ENCODE data around the gene ADAM23. TPM values are rescaled to one million over a fixed set of nuclear protein-coding genes. Genes with fewer than 3 reads are reported as not detected.

Gene ADAM23
- total and polyA plus RNA-seq, 9 donors, result 0.83 to 18.8 (median 4.1) TPM

GRCh38 chr2:206445948-206446347 is 2.6 kb downstream of the ADAM23 start:
- no peaks in the 10 kb centered on the region for H3K36me3 ChIP-seq
- WGBS, 3 donors, result 94 to 98% (median 95%) methylated on average over 2 of the region's 2 CpGs
- H3K4me3 ChIP-seq, result no peak overlapping the region
- intact Hi-C loops (cut with DNase I), result no loop called here
- no peak overlapping the region for H3K27ac ChIP-seq
- TF ChIP-seq CTCF (IDR thresholded peaks at IDR 0.05) (no peak), EP300 (IDR thresholded peaks at IDR 0.05) (no peak), POLR2A (IDR thresholded peaks at IDR 0.05) (no peak)
- no peaks in the 10 kb centered on the region for H3K4me1 ChIP-seq (ENCODE audit: insufficient read depth)
- H3K27me3 ChIP-seq, result no peaks in the 10 kb centered on the region
- DNase-seq, result no peak
- no peaks in the 10 kb centered on the region for H3K9me3 ChIP-seq

GRCh38 chr2:206452242-206452641 is 8.9 kb downstream of the ADAM23 start:
- no peak overlapping the region for H3K4me3 ChIP-seq
- H3K36me3 ChIP-seq, result no peaks in the 10 kb centered on the region
- 85 to 94% (median 86%) methylated on average over 1 of the region's 1 CpG for WGBS, 3 donors
- no peaks in the 10 kb centered on the region for H3K9me3 ChIP-seq
- no peaks in the 10 kb centered on the region for H3K4me1 ChIP-seq (ENCODE audit: insufficient read depth)
- no peaks in the 10 kb centered on the region for H3K27me3 ChIP-seq
- no peak for DNase-seq
- intact Hi-C loops (cut with DNase I), result no loop called here
- TF ChIP-seq CTCF (IDR thresholded peaks at IDR 0.05) (no peak), POLR2A (IDR thresholded peaks at IDR 0.05) (no peak), EP300 (IDR thresholded peaks at IDR 0.05) (no peak)
- no peak overlapping the region for H3K27ac ChIP-seq

- Histone ChIP-seq H3K27me3 (no peaks in the 10 kb centered on the region), H3K36me3 (no peaks in the 10 kb centered on the region), H3K27ac (no peak overlapping the region), H3K4me3 (no peak overlapping the region), H3K9me3 (no peaks in the 10 kb centered on the region), H3K4me1 (ENCODE audit: insufficient read depth) (no peaks in the 10 kb centered on the region)
- 52 to 70% (median 68%) methylated on average over 3 of the region's 3 CpGs for WGBS, 3 donors
- DNase-seq, result no peak
- intact Hi-C loops (cut with DNase I), result no loop called here
- TF ChIP-seq POLR2A (IDR thresholded peaks at IDR 0.05), result no peak
Observed at GRCh38 chr2:206452750-206453149, 9.4 kb downstream of the ADAM23 start.

- no peak for DNase-seq
- H3K27ac ChIP-seq, result no peak overlapping the region
- TF ChIP-seq CTCF (IDR thresholded peaks at IDR 0.05), result no peak
- TF ChIP-seq POLR2A (IDR thresholded peaks at IDR 0.05), result no peak
- no peak for TF ChIP-seq EP300 (IDR thresholded peaks at IDR 0.05)
- WGBS, 3 donors, result 86 to 94% (median 86%) methylated on average over 5 of the region's 5 CpGs
- no peaks in the 10 kb centered on the region for H3K9me3 ChIP-seq
- intact Hi-C loops (cut with DNase I), result no loop called here
- no peaks in the 10 kb centered on the region for H3K4me1 ChIP-seq (ENCODE audit: insufficient read depth)
- no peaks in the 10 kb centered on the region for H3K36me3 ChIP-seq
- H3K27me3 ChIP-seq, result no peaks in the 10 kb centered on the region
- H3K4me3 ChIP-seq, result no peak overlapping the region
Observed at GRCh38 chr2:206456078-206456754, 12.9 kb downstream of the ADAM23 start.

- DNase-seq, result no peak
- no peaks in the 10 kb centered on the region for H3K9me3 ChIP-seq
- H3K4me1 ChIP-seq (ENCODE audit: insufficient read depth), result no peaks in the 10 kb centered on the region
- no peak for TF ChIP-seq POLR2A (IDR thresholded peaks at IDR 0.05)
- TF ChIP-seq EP300 (IDR thresholded peaks at IDR 0.05), result no peak
- no peak for TF ChIP-seq CTCF (IDR thresholded peaks at IDR 0.05)
- no peaks in the 10 kb centered on the region for H3K27me3 ChIP-seq
- intact Hi-C loops (cut with DNase I), result no loop called here
- WGBS, 3 donors, result 25 to 39% (median 32%) methylated on average over 2 of the region's 2 CpGs
- no peaks in the 10 kb centered on the region for H3K36me3 ChIP-seq
- H3K27ac ChIP-seq, result no peak overlapping the region
- H3K4me3 ChIP-seq, result no peak overlapping the region
Observed at GRCh38 chr2:206457188-206457634, 13.9 kb downstream of the ADAM23 start.

Data from ovary (tissue), 9 donors.